Suppressor macrophage treated with lipopolysaccharide for 1 hour (primary cell): ENCODE measurements around the gene FCGR1A.
"Not testable (repeated sequence)": the region's sequence is repeated elsewhere in the genome, so short reads cannot be mapped to it uniquely, and the experiment has no call there.

ENCODE experiments used
- DNase-seq, 3 donors: peaks; one replicate each; pipeline ENCODE4 v3.0.0-alpha.2; 2020 to 2022

Gene FCGR1A

GRCh38 chr1:149782600-149782999, at the start of gene FCGR1A:
Gene FCGR1A, plus strand, starts transcription at chr1:149782694. Its CDS starts 50 bp downstream, at chr1:149782744.
- DNase-seq, result not testable (repeated sequence)

- DNase-seq, result not testable (repeated sequence)
Observed at GRCh38 chr1:149732781-149733180, 49.7 kb upstream of the FCGR1A start.

- not testable (repeated sequence) for DNase-seq
Observed at GRCh38 chr1:149734692-149735091, 47.8 kb upstream of the FCGR1A start.

- peak in 2 of 3 donors; percentile 10 for DNase-seq
Observed at GRCh38 chr1:149740148-149740581, 42.3 kb upstream of the FCGR1A start.

GRCh38 chr1:149740590-149741230, 41.8 kb upstream of the FCGR1A start:
- not testable (repeated sequence) for DNase-seq

GRCh38 chr1:149741914-149742313, 40.6 kb upstream of the FCGR1A start:
- not testable (repeated sequence) for DNase-seq

GRCh38 chr1:149746463-149747356, 35.8 kb upstream of the FCGR1A start:
- DNase-seq, result peak in 2 of 3 donors; percentile 15 to 39

GRCh38 chr1:149747359-149748143, 34.9 kb upstream of the FCGR1A start:
- not testable (repeated sequence) for DNase-seq

- not testable (repeated sequence) for DNase-seq
Observed at GRCh38 chr1:149748144-149748500, 34.4 kb upstream of the FCGR1A start.

- not testable (repeated sequence) for DNase-seq
Observed at GRCh38 chr1:149750562-149750961, 31.9 kb upstream of the FCGR1A start.

GRCh38 chr1:149752186-149752585, 30.3 kb upstream of the FCGR1A start:
- DNase-seq, result peak; percentile 41 to 70 (median 66)

- not testable (repeated sequence) for DNase-seq
Observed at GRCh38 chr1:149753466-149753865, 29.0 kb upstream of the FCGR1A start.

- not testable (repeated sequence) for DNase-seq
Observed at GRCh38 chr1:149755294-149755693, 27.2 kb upstream of the FCGR1A start.

GRCh38 chr1:149762294-149762693, 20.2 kb upstream of the FCGR1A start:
- DNase-seq, result peak; percentile 32 to 61 (median 53)

GRCh38 chr1:149764087-149764800, 18.2 kb upstream of the FCGR1A start:
- DNase-seq, result not testable (repeated sequence)

GRCh38 chr1:149766241-149766640, 16.3 kb upstream of the FCGR1A start:
- not testable (repeated sequence) for DNase-seq

- not testable (repeated sequence) for DNase-seq
Observed at GRCh38 chr1:149769216-149769615, 13.3 kb upstream of the FCGR1A start.

- peak; percentile 30 to 60 (median 41) for DNase-seq
Observed at GRCh38 chr1:149770661-149771060, 11.8 kb upstream of the FCGR1A start.

GRCh38 chr1:149771653-149772425, 10.7 kb upstream of the FCGR1A start:
- not testable (repeated sequence) for DNase-seq

GRCh38 chr1:149775510-149776147, 6.9 kb upstream of the FCGR1A start:
- peak; percentile 32 to 80 (median 41) for DNase-seq

GRCh38 chr1:149777084-149777483, 5.4 kb upstream of the FCGR1A start:
- DNase-seq, result not testable (repeated sequence)
